NT2/D1 (cell line): ENCODE results near the gene ZNF512B.
"Not testable (repeated sequence)": the region's sequence is repeated elsewhere in the genome, so short reads cannot be mapped to it uniquely, and the experiment has no call there.

Experiments used
- DNase-seq: peaks from one replicate; pipeline ENCODE4 v3.0.0-alpha.2; 2011; ENCODE audit warnings: low read depth, low spot score
- H3K27me3 ChIP-seq: 2 replicates; pipeline ENCODE4 v1.6.0; 2011; ENCODE audit warnings: mild to moderate bottlenecking; ENCODE audit not compliant: insufficient read length, insufficient read depth
- H3K36me3 ChIP-seq: 2 replicates; pipeline ENCODE4 v1.6.1; 2011; ENCODE audit warnings: mild to moderate bottlenecking, low read length, mixed read lengths; ENCODE audit not compliant: insufficient read depth, insufficient read length
- H3K4me1 ChIP-seq: 2 replicates; pipeline ENCODE4 v1.5.1; 2011; ENCODE audit not compliant: insufficient read depth, insufficient read length
- H3K4me3 ChIP-seq: 2 replicates; pipeline ENCODE4 v1.5.1; 2011; ENCODE audit warnings: low read depth; ENCODE audit not compliant: insufficient read length
- H3K9ac ChIP-seq: 2 replicates; pipeline ENCODE4 v1.6.0; 2011; ENCODE audit warnings: low read depth; ENCODE audit not compliant: insufficient read length
- H3K9me3 ChIP-seq: 2 replicates; pipeline ENCODE4 v1.5.1; 2011; ENCODE audit warnings: mild to moderate bottlenecking, low read length; ENCODE audit not compliant: insufficient read depth
- SUZ12 ChIP-seq: IDR thresholded peaks from 2 replicates; pipeline ENCODE4 v1.6.1; 2011; ENCODE audit not compliant: insufficient read length, insufficient read depth; ENCODE audit errors: extremely low read depth
- YY1 ChIP-seq: IDR thresholded peaks from 2 replicates; pipeline ENCODE4 v1.6.1; 2011; ENCODE audit not compliant: insufficient read length, insufficient read depth
- ZNF274 ChIP-seq: IDR thresholded peaks from 2 replicates; pipeline ENCODE4 v1.6.1; 2011; ENCODE audit warnings: mild to moderate bottlenecking, low read depth, low read length

The ZNF512B gene

GRCh38 chr20:63935447-63935846 lies 34.3 kb downstream of the ZNF512B start:
- no peak overlapping the region for H3K9ac ChIP-seq
- H3K27me3 ChIP-seq, result no peaks in the 10 kb centered on the region
- TF ChIP-seq SUZ12 (no peak), ZNF274 (no peak), YY1 (no peak)
- H3K9me3 ChIP-seq, result no peaks in the 10 kb centered on the region
- no peak overlapping the region for H3K4me3 ChIP-seq
- peaks cover 3% of the 10 kb centered on the region for H3K4me1 ChIP-seq
- DNase-seq, result no peak
- H3K36me3 ChIP-seq, result peaks cover 91% of the 10 kb centered on the region

- Histone ChIP-seq H3K9me3 (no peaks in the 10 kb centered on the region), H3K36me3 (peaks cover 90% of the 10 kb centered on the region), H3K4me3 (no peak overlapping the region), H3K4me1 (no peaks in the 10 kb centered on the region), H3K9ac (no peak overlapping the region), H3K27me3 (no peaks in the 10 kb centered on the region)
- no peak for DNase-seq
- TF ChIP-seq ZNF274 (no peak), YY1 (no peak), SUZ12 (no peak)
Measured at GRCh38 chr20:63934271-63935068, 35.3 kb downstream of the ZNF512B start.

GRCh38 chr20:63933646-63934045 lies 36.1 kb downstream of the ZNF512B start:
- Histone ChIP-seq H3K4me1 (no peaks in the 10 kb centered on the region), H3K36me3 (peaks cover 90% of the 10 kb centered on the region), H3K9ac (no peak overlapping the region), H3K9me3 (no peaks in the 10 kb centered on the region), H3K4me3 (no peak overlapping the region), H3K27me3 (no peaks in the 10 kb centered on the region)
- no peak for DNase-seq
- TF ChIP-seq YY1, result no peak
- no peak for TF ChIP-seq ZNF274
- TF ChIP-seq SUZ12, result no peak

- Histone ChIP-seq H3K4me3 (no peak overlapping the region), H3K9ac (no peak overlapping the region), H3K36me3 (peaks cover 91% of the 10 kb centered on the region), H3K9me3 (no peaks in the 10 kb centered on the region), H3K27me3 (no peaks in the 10 kb centered on the region), H3K4me1 (no peaks in the 10 kb centered on the region)
- TF ChIP-seq YY1 (no peak), SUZ12 (no peak)
- DNase-seq, result no peak
Measured at GRCh38 chr20:63932606-63933160, 37.0 kb downstream of the ZNF512B start.

- Histone ChIP-seq H3K9ac (no peak overlapping the region), H3K4me3 (no peak overlapping the region), H3K9me3 (no peaks in the 10 kb centered on the region), H3K4me1 (no peaks in the 10 kb centered on the region), H3K36me3 (peaks cover 92% of the 10 kb centered on the region), H3K27me3 (no peaks in the 10 kb centered on the region)
- no peak for TF ChIP-seq SUZ12
- TF ChIP-seq YY1, result no peak
- no peak for TF ChIP-seq ZNF274
- no peak for DNase-seq
Measured at GRCh38 chr20:63931735-63932134, 38.0 kb downstream of the ZNF512B start.

- no peaks in the 10 kb centered on the region for H3K27me3 ChIP-seq
- DNase-seq, result no peak
- H3K4me3 ChIP-seq, result no peak overlapping the region
- H3K9ac ChIP-seq, result no peak overlapping the region
- H3K36me3 ChIP-seq, result peaks cover 92% of the 10 kb centered on the region
- H3K9me3 ChIP-seq, result no peaks in the 10 kb centered on the region
- H3K4me1 ChIP-seq, result no peaks in the 10 kb centered on the region
- TF ChIP-seq YY1 (no peak), ZNF274 (no peak), SUZ12 (no peak)
Measured at GRCh38 chr20:63930971-63931553, 38.7 kb downstream of the ZNF512B start.

- not testable (repeated sequence) for H3K9ac ChIP-seq, H3K4me3 ChIP-seq
Measured at GRCh38 chr20:63929473-63929883, 40.3 kb downstream of the ZNF512B start.

More at GRCh38 chr20:63929473-63929883, 40.3 kb downstream of the ZNF512B start:
- not testable (repeated sequence) for DNase-seq, H3K9me3 ChIP-seq, H3K27me3 ChIP-seq, H3K4me1 ChIP-seq
- H3K36me3 ChIP-seq, result peaks cover 76% of the 10 kb centered on the region
